Rectal smooth muscle tissue (tissue), 1 donor: Measurements from ENCODE around the gene ASIC1.
A peak's percentile ranks its signal among the peaks of the same experiment; 100 is the strongest.

Experiments
- H3K27ac ChIP-seq: one replicate; pipeline ENCODE4 v1.7.0; 2013; ENCODE audit warnings: low read depth, low read length, inconsistent platforms
- H3K27me3 ChIP-seq: one replicate; pipeline ENCODE4 v1.7.0; 2013; ENCODE audit warnings: low read length; ENCODE audit not compliant: control insufficient read depth, insufficient read depth
- H3K36me3 ChIP-seq: one replicate; pipeline ENCODE4 v1.7.0; 2013; ENCODE audit warnings: low read length; ENCODE audit not compliant: control insufficient read depth, insufficient read depth
- H3K4me1 ChIP-seq: one replicate; pipeline ENCODE4 v1.7.0; 2013; ENCODE audit warnings: low read length; ENCODE audit not compliant: control insufficient read depth, insufficient read depth
- H3K4me3 ChIP-seq: one replicate; pipeline ENCODE4 v1.7.0; 2013; ENCODE audit warnings: low read length
- H3K9ac ChIP-seq: one replicate; pipeline ENCODE4 v1.7.0; 2013; ENCODE audit warnings: low read length

ASIC1 gene

GRCh38 chr12:50057896-50058670 lies 687 bp downstream of the ASIC1 start:
- Histone ChIP-seq H3K27ac (no peak overlapping the region), H3K4me3 (peak overlapping the region; percentile 49), H3K4me1 (peaks cover 7% of the 10 kb centered on the region), H3K9ac (no peak overlapping the region), H3K27me3 (no peaks in the 10 kb centered on the region), H3K36me3 (no peaks in the 10 kb centered on the region)

- H3K4me3 ChIP-seq: no peak overlapping the region
These were observed 1.4 kb downstream of the ASIC1 start for GRCh38 chr12:50058743-50059312.

GRCh38 chr12:50059440-50060119 lies 2.2 kb downstream of the ASIC1 start:
- Histone ChIP-seq H3K27me3 (peaks cover 2% of the 10 kb centered on the region), H3K4me3 (no peak overlapping the region), H3K27ac (no peak overlapping the region), H3K4me1 (peaks cover 7% of the 10 kb centered on the region), H3K9ac (no peak overlapping the region), H3K36me3 (no peaks in the 10 kb centered on the region)

More at GRCh38 chr12:50058743-50059312, 1.4 kb downstream of the ASIC1 start:
- Histone ChIP-seq H3K4me1 (peaks cover 7% of the 10 kb centered on the region), H3K36me3 (no peaks in the 10 kb centered on the region), H3K9ac (no peak overlapping the region), H3K27me3 (peaks cover 2% of the 10 kb centered on the region), H3K27ac (no peak overlapping the region)

- no peak overlapping the region for H3K27ac ChIP-seq
- H3K27me3 ChIP-seq: peaks cover 2% of the 10 kb centered on the region
- H3K4me1 ChIP-seq: peaks cover 7% of the 10 kb centered on the region
- H3K36me3 ChIP-seq: no peaks in the 10 kb centered on the region
- H3K9ac ChIP-seq: no peak overlapping the region
- no peak overlapping the region for H3K4me3 ChIP-seq
These were observed 2.7 kb downstream of the ASIC1 start for GRCh38 chr12:50060120-50060468.

GRCh38 chr12:50061171-50061570 lies 3.8 kb downstream of the ASIC1 start:
- H3K27me3 ChIP-seq: peaks cover 2% of the 10 kb centered on the region

GRCh38 chr12:50061946-50062686 lies 4.7 kb downstream of the ASIC1 start:
- Histone ChIP-seq H3K36me3 (no peaks in the 10 kb centered on the region), H3K27me3 (peaks cover 2% of the 10 kb centered on the region), H3K4me3 (no peak overlapping the region), H3K9ac (no peak overlapping the region), H3K4me1 (peaks cover 9% of the 10 kb centered on the region), H3K27ac (no peak overlapping the region)

More at GRCh38 chr12:50061171-50061570, 3.8 kb downstream of the ASIC1 start:
- H3K9ac ChIP-seq: no peak overlapping the region
- H3K4me3 ChIP-seq: no peak overlapping the region
- H3K4me1 ChIP-seq: peaks cover 6% of the 10 kb centered on the region
- H3K27ac ChIP-seq: no peak overlapping the region
- H3K36me3 ChIP-seq: no peaks in the 10 kb centered on the region

GRCh38 chr12:50062728-50063460 lies 5.5 kb downstream of the ASIC1 start:
- H3K9ac ChIP-seq: no peak overlapping the region
- H3K36me3 ChIP-seq: no peaks in the 10 kb centered on the region
- no peak overlapping the region for H3K4me3 ChIP-seq
- H3K4me1 ChIP-seq: peaks cover 9% of the 10 kb centered on the region
- no peak overlapping the region for H3K27ac ChIP-seq
- H3K27me3 ChIP-seq: peaks cover 2% of the 10 kb centered on the region

GRCh38 chr12:50065726-50066310 lies 8.4 kb downstream of the ASIC1 start:
- Histone ChIP-seq H3K4me3 (no peak overlapping the region), H3K27ac (peak overlapping the region; percentile 60), H3K27me3 (peaks cover 2% of the 10 kb centered on the region), H3K9ac (no peak overlapping the region), H3K4me1 (peaks cover 9% of the 10 kb centered on the region), H3K36me3 (no peaks in the 10 kb centered on the region)

GRCh38 chr12:50066402-50066801 lies 9.0 kb downstream of the ASIC1 start:
- Histone ChIP-seq H3K9ac (no peak overlapping the region), H3K4me3 (no peak overlapping the region), H3K4me1 (peaks cover 9% of the 10 kb centered on the region), H3K36me3 (no peaks in the 10 kb centered on the region), H3K27ac (peak overlapping the region; percentile 60), H3K27me3 (peaks cover 2% of the 10 kb centered on the region)

GRCh38 chr12:50069069-50069468 lies 11.7 kb downstream of the ASIC1 start:
- no peak overlapping the region for H3K27ac ChIP-seq
- no peaks in the 10 kb centered on the region for H3K36me3 ChIP-seq
- H3K4me3 ChIP-seq: no peak overlapping the region
- peaks cover 9% of the 10 kb centered on the region for H3K4me1 ChIP-seq
- no peaks in the 10 kb centered on the region for H3K27me3 ChIP-seq
- no peak overlapping the region for H3K9ac ChIP-seq

- H3K27ac ChIP-seq: no peak overlapping the region
- no peaks in the 10 kb centered on the region for H3K27me3 ChIP-seq
- H3K4me1 ChIP-seq: peaks cover 9% of the 10 kb centered on the region
- H3K9ac ChIP-seq: no peak overlapping the region
- no peaks in the 10 kb centered on the region for H3K36me3 ChIP-seq
- no peak overlapping the region for H3K4me3 ChIP-seq
These were observed 12.1 kb downstream of the ASIC1 start for GRCh38 chr12:50069539-50069938.
